ENCODE data around the gene ZNF124.

ZNF124 gene

GRCh38 chr1:247182994-247183393, 11.2 kb upstream of the ZNF124 start:
- Histone ChIP-seq H2BK15ac (ENCODE audit: low read depth, poor library complexity, severe bottlenecking) (no peak overlapping the region), H3K23ac (ENCODE audit: low read length in 2 of 2) (no peak overlapping the region), H3K27me3 (ENCODE audit: control insufficient read depth in 1 of 2, insufficient read depth in 1 of 2, low read length in 2 of 2) (no peaks in the 10 kb centered on the region), H3K79me1 (replicated peaks; ENCODE audit: low read length, poor library complexity, severe bottlenecking) (peaks cover 5% of the 10 kb centered on the region), H3K4me2 (ENCODE audit: low read length, poor library complexity, severe bottlenecking) (no peak overlapping the region), H3K9me3 (ENCODE audit: control insufficient read depth, low read length) (peaks cover 74% of the 10 kb centered on the region), H2AFZ (ENCODE audit: low read depth, low read length) (no peak overlapping the region), H3K9ac (ENCODE audit: low read length) (no peak overlapping the region), H3K4ac (ENCODE audit: low read depth in 1 of 2, low read length in 2 of 2) (no peak overlapping the region), H3K36me3 (ENCODE audit: control insufficient read depth in 1 of 2, insufficient read depth in 2 of 2, low read depth in 1 of 2, low read length in 2 of 2) (peaks cover 0 to 19% of the 10 kb centered on the region in 2 experiments), H2BK12ac (ENCODE audit: low read length in 2 of 2) (no peak overlapping the region), H3K4me1 (ENCODE audit: control insufficient read depth, insufficient read depth, low read depth, low read length) (no peaks in the 10 kb centered on the region), H4K8ac (ENCODE audit: low read length) (no peak overlapping the region), H4K91ac (ENCODE audit: low read length) (no peak overlapping the region), H2BK120ac (ENCODE audit: low read depth, low read length) (no peak overlapping the region), H3K14ac (ENCODE audit: low read length in 2 of 2) (no peak overlapping the region), H2AK5ac (ENCODE audit: low read length, severe bottlenecking) (no peak overlapping the region), H2BK5ac (ENCODE audit: low read depth, low read length, poor library complexity, severe bottlenecking) (no peak overlapping the region), H3K18ac (ENCODE audit: low read depth in 1 of 2, low read length in 2 of 2) (no peak overlapping the region), H3K27ac (ENCODE audit: low read length, poor library complexity, severe bottlenecking) (no peak overlapping the region), H3K4me3 (ENCODE audit: insufficient read depth in 1 of 2, low read depth in 1 of 2, low read length in 2 of 2) (no peak overlapping the region)
- DNase-seq: no peak
- WGBS: 93% methylated on average over 7 of the region's 7 CpGs

- Histone ChIP-seq H3K23ac (ENCODE audit: low read length in 2 of 2) (no peak overlapping the region), H3K4me1 (ENCODE audit: control insufficient read depth, insufficient read depth, low read depth, low read length) (no peaks in the 10 kb centered on the region), H3K9ac (ENCODE audit: low read length) (no peak overlapping the region), H2BK15ac (ENCODE audit: low read depth, poor library complexity, severe bottlenecking) (no peak overlapping the region), H3K27ac (ENCODE audit: low read length, poor library complexity, severe bottlenecking) (no peak overlapping the region), H2BK12ac (ENCODE audit: low read length in 2 of 2) (no peak overlapping the region), H4K91ac (ENCODE audit: low read length) (no peak overlapping the region), H2AFZ (ENCODE audit: low read depth, low read length) (no peak overlapping the region), H2AK5ac (ENCODE audit: low read length, severe bottlenecking) (no peak overlapping the region), H3K14ac (ENCODE audit: low read length in 2 of 2) (no peak overlapping the region), H3K18ac (ENCODE audit: low read depth in 1 of 2, low read length in 2 of 2) (no peak overlapping the region), H3K79me1 (replicated peaks; ENCODE audit: low read length, poor library complexity, severe bottlenecking) (peaks cover 5% of the 10 kb centered on the region), H3K36me3 (ENCODE audit: control insufficient read depth in 1 of 2, insufficient read depth in 2 of 2, low read depth in 1 of 2, low read length in 2 of 2) (peaks cover 0 to 19% of the 10 kb centered on the region in 2 experiments), H3K9me3 (ENCODE audit: control insufficient read depth, low read length) (peaks cover 61% of the 10 kb centered on the region), H2BK5ac (ENCODE audit: low read depth, low read length, poor library complexity, severe bottlenecking) (no peak overlapping the region), H2BK120ac (ENCODE audit: low read depth, low read length) (no peak overlapping the region), H3K4me2 (ENCODE audit: low read length, poor library complexity, severe bottlenecking) (no peak overlapping the region), H4K8ac (ENCODE audit: low read length) (no peak overlapping the region), H3K4ac (ENCODE audit: low read depth in 1 of 2, low read length in 2 of 2) (no peak overlapping the region), H3K4me3 (ENCODE audit: insufficient read depth in 1 of 2, low read depth in 1 of 2, low read length in 2 of 2) (no peak overlapping the region), H3K27me3 (ENCODE audit: control insufficient read depth in 1 of 2, insufficient read depth in 1 of 2, low read length in 2 of 2) (no peaks in the 10 kb centered on the region)
- 97% methylated on average over 5 of the region's 5 CpGs for WGBS
- DNase-seq: no peak
Observed at GRCh38 chr1:247180581-247180980, 8.8 kb upstream of the ZNF124 start.

- H2BK120ac ChIP-seq (ENCODE audit: low read depth, low read length): no peak overlapping the region
- peaks cover 33% of the 10 kb centered on the region for H3K9me3 ChIP-seq (ENCODE audit: control insufficient read depth, low read length)
- H2BK12ac ChIP-seq (ENCODE audit: low read length in 2 of 2): no peak overlapping the region
- DNase-seq: no peak
- no peaks in the 10 kb centered on the region for H3K79me1 ChIP-seq (replicated peaks; ENCODE audit: low read length, poor library complexity, severe bottlenecking)
- no peak overlapping the region for H3K27ac ChIP-seq (ENCODE audit: low read length, poor library complexity, severe bottlenecking)
- H3K27me3 ChIP-seq (ENCODE audit: control insufficient read depth in 1 of 2, insufficient read depth in 1 of 2, low read length in 2 of 2): no peaks in the 10 kb centered on the region
- no peak overlapping the region for H3K23ac ChIP-seq (ENCODE audit: low read length in 2 of 2)
- H3K4me1 ChIP-seq (ENCODE audit: control insufficient read depth, insufficient read depth, low read depth, low read length): no peaks in the 10 kb centered on the region
- no peak overlapping the region for H2AK5ac ChIP-seq (ENCODE audit: low read length, severe bottlenecking)
- no peak overlapping the region for H2BK15ac ChIP-seq (ENCODE audit: low read depth, poor library complexity, severe bottlenecking)
- H2BK5ac ChIP-seq (ENCODE audit: low read depth, low read length, poor library complexity, severe bottlenecking): no peak overlapping the region
- H3K18ac ChIP-seq (ENCODE audit: low read depth in 1 of 2, low read length in 2 of 2): no peak overlapping the region
- H4K8ac ChIP-seq (ENCODE audit: low read length): no peak overlapping the region
- H3K14ac ChIP-seq (ENCODE audit: low read length in 2 of 2): no peak overlapping the region
- no peak overlapping the region for H3K4ac ChIP-seq (ENCODE audit: low read depth in 1 of 2, low read length in 2 of 2)
- H3K4me3 ChIP-seq (ENCODE audit: insufficient read depth in 1 of 2, low read depth in 1 of 2, low read length in 2 of 2): no peak overlapping the region
- H3K36me3 ChIP-seq (ENCODE audit: control insufficient read depth in 1 of 2, insufficient read depth in 2 of 2, low read depth in 1 of 2, low read length in 2 of 2): no peaks in the 10 kb centered on the region
- H3K9ac ChIP-seq (ENCODE audit: low read length): no peak overlapping the region
- no peak overlapping the region for H4K91ac ChIP-seq (ENCODE audit: low read length)
- no peak overlapping the region for H2AFZ ChIP-seq (ENCODE audit: low read depth, low read length)
- no peak overlapping the region for H3K4me2 ChIP-seq (ENCODE audit: low read length, poor library complexity, severe bottlenecking)
Observed at GRCh38 chr1:247177755-247178154, 5.9 kb upstream of the ZNF124 start.

- Histone ChIP-seq H3K4me2 (ENCODE audit: low read length, poor library complexity, severe bottlenecking) (no peak overlapping the region), H3K4me1 (ENCODE audit: control insufficient read depth, insufficient read depth, low read depth, low read length) (no peaks in the 10 kb centered on the region), H3K79me1 (replicated peaks; ENCODE audit: low read length, poor library complexity, severe bottlenecking) (no peaks in the 10 kb centered on the region), H2BK120ac (ENCODE audit: low read depth, low read length) (no peak overlapping the region), H3K23ac (ENCODE audit: low read length in 2 of 2) (no peak overlapping the region), H3K18ac (ENCODE audit: low read depth in 1 of 2, low read length in 2 of 2) (no peak overlapping the region), H2AFZ (ENCODE audit: low read depth, low read length) (no peak overlapping the region), H3K9me3 (ENCODE audit: control insufficient read depth, low read length) (peaks cover 27% of the 10 kb centered on the region), H3K9ac (ENCODE audit: low read length) (no peak overlapping the region), H2AK5ac (ENCODE audit: low read length, severe bottlenecking) (no peak overlapping the region), H2BK15ac (ENCODE audit: low read depth, poor library complexity, severe bottlenecking) (no peak overlapping the region), H4K91ac (ENCODE audit: low read length) (no peak overlapping the region), H3K4me3 (ENCODE audit: insufficient read depth in 1 of 2, low read depth in 1 of 2, low read length in 2 of 2) (no peak overlapping the region), H3K14ac (ENCODE audit: low read length in 2 of 2) (no peak overlapping the region), H3K27ac (ENCODE audit: low read length, poor library complexity, severe bottlenecking) (no peak overlapping the region), H4K8ac (ENCODE audit: low read length) (no peak overlapping the region), H2BK5ac (ENCODE audit: low read depth, low read length, poor library complexity, severe bottlenecking) (no peak overlapping the region), H3K4ac (ENCODE audit: low read depth in 1 of 2, low read length in 2 of 2) (no peak overlapping the region), H3K27me3 (ENCODE audit: control insufficient read depth in 1 of 2, insufficient read depth in 1 of 2, low read length in 2 of 2) (no peaks in the 10 kb centered on the region), H3K36me3 (ENCODE audit: control insufficient read depth in 1 of 2, insufficient read depth in 2 of 2, low read depth in 1 of 2, low read length in 2 of 2) (no peaks in the 10 kb centered on the region), H2BK12ac (ENCODE audit: low read length in 2 of 2) (no peak overlapping the region)
- DNase-seq: no peak
- WGBS: 95% methylated on average over 5 of the region's 5 CpGs
Observed at GRCh38 chr1:247175458-247175857, 3.6 kb upstream of the ZNF124 start.
